ENCODE data around the gene R3HCC1L.

- TF ChIP-seq GATA3 (IDR thresholded peaks at IDR 0.05; ENCODE audit: low read depth, low read length) (no peak), GATA2 (IDR thresholded peaks at IDR 0.05; ENCODE audit: low read depth, low read length) (no peak)
Measured at GRCh38 chr10:98106531-98106930, 27.9 kb upstream of the R3HCC1L start.

Data from SH-SY5Y (cell line).